Muscle layer of duodenum (tissue), 2 donors: ENCODE measurements around the gene SMC3.
A peak's percentile ranks its signal among the peaks of the same experiment; 100 is the strongest.
"Not testable (repeated sequence)": the region's sequence is repeated elsewhere in the genome, so short reads cannot be mapped to it uniquely, and the experiment has no call there.

Experiments used
- H3K27ac ChIP-seq: one replicate; pipeline ENCODE4 v1.7.0; 2013; ENCODE audit warnings: mild to moderate bottlenecking, low read length
- H3K27me3 ChIP-seq: one replicate; pipeline ENCODE4 v1.7.0; 2013; ENCODE audit warnings: low read depth, mild to moderate bottlenecking, control low read depth, low read length
- H3K36me3 ChIP-seq, 2 donors: one replicate each; pipeline ENCODE4 v1.7.0; 2013; ENCODE audit warnings: low read length in 2 of 2, control low read depth in 1 of 2, mild to moderate bottlenecking in 1 of 2; ENCODE audit not compliant: insufficient read depth in 2 of 2, control insufficient read depth in 1 of 2
- H3K4me1 ChIP-seq, 2 donors: one replicate each; pipeline ENCODE4 v1.7.0; 2013; ENCODE audit warnings: low read length in 2 of 2, mild to moderate bottlenecking in 2 of 2, control low read depth in 1 of 2, moderate library complexity in 1 of 2; ENCODE audit not compliant: insufficient read depth in 2 of 2, control insufficient read depth in 1 of 2
- H3K4me3 ChIP-seq, 2 donors: one replicate each; pipeline ENCODE4 v1.7.0; 2013; ENCODE audit warnings: low read length in 2 of 2, low read depth in 1 of 2, mild to moderate bottlenecking in 1 of 2
- H3K9me3 ChIP-seq, 2 donors: one replicate each; pipeline ENCODE4 v1.7.0; 2013; ENCODE audit warnings: low read length in 2 of 2, control low read depth in 1 of 2, mild to moderate bottlenecking in 1 of 2; ENCODE audit not compliant: control insufficient read depth in 1 of 2
- donor health status: healthy.

SMC3 gene

DNA sequence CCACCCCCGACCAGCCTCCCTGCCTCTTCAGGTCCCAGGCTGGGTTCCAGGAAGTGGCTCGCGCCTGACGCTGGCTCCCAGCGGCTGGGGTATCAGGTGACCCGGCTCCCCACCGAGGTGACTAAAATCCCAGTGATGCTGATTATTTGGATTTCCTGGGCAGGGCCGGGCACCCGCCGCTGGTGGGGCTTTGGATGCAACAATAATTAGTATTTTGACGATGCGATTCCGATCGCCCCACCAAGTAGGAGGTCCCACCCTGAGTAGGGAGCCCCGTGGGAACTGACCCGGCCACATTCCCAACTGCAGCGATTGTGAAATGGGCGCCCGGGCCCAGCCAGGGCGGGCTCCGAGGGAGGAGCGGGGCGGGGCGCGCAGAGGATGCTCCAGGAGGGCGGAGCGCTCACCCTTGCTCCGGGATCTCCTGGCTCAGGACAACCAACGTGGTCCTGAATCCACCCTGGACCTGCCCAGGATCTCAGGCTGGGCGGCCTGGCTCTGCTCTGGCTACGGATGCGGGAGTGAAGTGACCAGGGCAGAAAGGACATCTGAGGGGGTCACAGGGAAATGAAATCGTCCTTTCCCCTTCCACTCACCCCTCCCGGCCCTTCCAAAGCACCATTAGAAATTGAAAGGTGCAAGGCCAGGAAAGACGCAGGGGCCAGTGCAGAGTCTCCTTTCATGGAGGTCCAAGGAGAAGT lies 37.2 kb upstream of the SMC3 start:
- Histone ChIP-seq H3K9me3 (no peaks in the 10 kb centered on the region), H3K4me1 (peaks cover 0 to 7% of the 10 kb centered on the region in 2 donors), H3K27me3 (peaks cover 12% of the 10 kb centered on the region), H3K36me3 (no peaks in the 10 kb centered on the region), H3K27ac (no peak overlapping the region), H3K4me3 (peak overlapping the region in 1 of 2 donors; percentile 35)

GRCh38 chr10:110531687-110532086 lies 35.8 kb upstream of the SMC3 start:
- Histone ChIP-seq H3K27me3 (peaks cover 6% of the 10 kb centered on the region), H3K27ac (no peak overlapping the region), H3K9me3 (no peaks in the 10 kb centered on the region), H3K36me3 (no peaks in the 10 kb centered on the region), H3K4me1 (peaks cover 0 to 7% of the 10 kb centered on the region in 2 donors), H3K4me3 (no peak overlapping the region)

DNA sequence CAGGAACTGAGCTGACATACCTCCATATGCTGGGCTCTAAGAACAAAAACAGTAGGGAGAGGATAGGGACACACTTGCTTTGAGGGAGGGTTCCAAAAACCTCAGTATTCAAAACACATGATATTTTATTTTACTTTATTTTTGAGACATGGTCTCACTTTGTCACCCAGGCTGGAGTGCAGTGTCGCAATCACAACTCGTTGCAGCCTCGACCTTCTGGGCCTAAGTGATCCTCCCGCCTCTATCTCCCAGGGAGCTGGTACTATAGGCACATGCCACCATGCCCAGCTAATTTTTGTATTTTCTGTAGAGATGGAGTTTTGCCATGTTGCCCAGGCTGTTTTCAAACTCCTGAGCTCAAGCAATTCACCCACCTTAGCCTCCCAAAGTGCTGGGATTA lies 34.9 kb upstream of the SMC3 start:
- not testable (repeated sequence) for H3K9me3 ChIP-seq, H3K4me1 ChIP-seq, H3K27me3 ChIP-seq

DNA sequence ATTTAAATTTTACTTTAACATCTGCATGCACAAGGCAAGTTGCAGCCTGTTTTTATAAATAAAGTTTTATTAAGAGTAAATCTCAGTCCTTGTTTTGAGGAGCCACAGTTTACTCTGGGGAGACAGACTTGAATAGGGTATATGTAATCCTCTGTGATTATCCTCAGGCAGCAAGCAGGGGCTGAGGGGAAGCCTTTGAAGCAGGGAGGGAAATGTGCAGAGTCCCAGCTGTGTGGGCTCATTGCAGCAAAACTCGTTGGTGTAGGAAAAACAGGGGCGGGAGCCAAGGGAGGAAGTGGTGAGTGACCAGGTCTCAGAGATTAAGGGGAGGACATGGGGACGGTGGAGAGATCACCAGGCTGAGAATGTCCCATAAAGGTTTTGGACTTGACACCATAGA lies 34.3 kb upstream of the SMC3 start:
- Histone ChIP-seq H3K4me1 (peaks cover 0 to 7% of the 10 kb centered on the region in 2 donors), H3K9me3 (no peaks in the 10 kb centered on the region), H3K27ac (no peak overlapping the region), H3K27me3 (peaks cover 6% of the 10 kb centered on the region), H3K36me3 (no peaks in the 10 kb centered on the region), H3K4me3 (no peak overlapping the region)

More for the DNA sequence above, 34.9 kb upstream of the SMC3 start:
- not testable (repeated sequence) for H3K36me3 ChIP-seq, H3K27ac ChIP-seq, H3K4me3 ChIP-seq

DNA sequence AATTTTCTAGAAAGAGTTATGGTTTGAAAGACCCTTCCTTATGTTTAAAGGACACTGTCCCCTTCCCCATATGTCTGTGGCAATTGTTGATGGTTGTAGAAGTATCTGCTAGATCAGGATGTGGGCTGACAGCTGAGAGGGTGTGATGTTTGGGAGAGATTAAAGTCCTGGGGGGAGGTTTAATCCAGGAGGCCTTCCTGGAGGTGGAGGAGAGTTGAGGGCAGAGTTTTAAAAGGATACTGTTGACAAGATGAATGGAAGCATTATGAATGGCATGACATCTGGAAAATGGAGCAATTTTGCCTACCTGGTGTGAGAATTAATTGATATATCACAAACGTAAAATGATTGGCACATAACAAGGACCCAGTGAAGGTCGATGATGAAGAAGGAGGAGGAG lies 32.9 kb upstream of the SMC3 start:
- Histone ChIP-seq H3K36me3 (no peaks in the 10 kb centered on the region), H3K9me3 (no peaks in the 10 kb centered on the region), H3K4me3 (no peak overlapping the region), H3K27ac (no peak overlapping the region), H3K4me1 (peaks cover 0 to 7% of the 10 kb centered on the region in 2 donors), H3K27me3 (peaks cover 6% of the 10 kb centered on the region)

DNA sequence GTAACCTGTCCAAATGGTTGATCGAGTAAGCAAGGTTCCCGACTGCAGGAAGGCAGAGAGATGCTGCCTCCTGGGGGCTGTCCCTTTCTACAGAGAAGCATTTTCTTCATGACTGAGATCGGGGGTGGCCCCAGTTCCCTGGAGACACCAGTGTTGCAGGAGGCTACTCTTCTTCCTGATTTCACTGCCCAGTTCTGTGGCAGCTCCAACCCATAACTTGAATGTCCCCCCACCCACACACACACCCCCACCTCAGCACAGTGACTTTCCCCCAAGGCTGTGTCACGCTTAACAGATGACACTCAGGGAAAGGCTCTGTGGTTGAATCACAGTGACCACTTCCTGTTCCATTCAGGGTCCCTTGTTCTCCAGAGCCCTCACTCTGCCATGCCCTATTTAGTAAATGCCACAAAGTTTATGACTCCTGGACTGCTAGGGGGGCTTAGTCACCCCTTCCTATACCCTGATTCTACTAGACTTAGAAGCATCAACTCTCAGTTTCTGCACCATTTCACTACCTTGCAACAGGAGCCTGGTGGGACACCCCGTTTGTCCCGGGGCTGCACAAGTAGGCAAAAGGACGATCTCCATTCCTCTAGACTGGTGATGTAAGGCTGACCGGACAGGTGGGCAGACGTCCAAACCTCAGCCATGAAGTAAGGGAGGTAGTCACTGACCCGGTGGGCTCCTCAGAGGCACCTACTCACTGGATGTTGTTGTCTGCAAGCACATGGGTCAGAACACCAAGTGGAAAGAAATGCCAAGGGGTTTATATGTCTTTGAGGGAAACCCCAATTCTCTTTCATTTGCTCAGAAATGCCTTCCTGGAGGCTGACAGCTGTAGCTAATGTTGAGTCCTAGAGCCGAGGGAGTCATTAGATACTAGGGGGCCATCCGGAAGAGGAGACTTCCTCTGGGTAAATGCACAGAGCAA lies 31.3 kb upstream of the SMC3 start:
- H3K27me3 ChIP-seq: no peaks in the 10 kb centered on the region
- no peaks in the 10 kb centered on the region for H3K9me3 ChIP-seq
- no peaks in the 10 kb centered on the region for H3K36me3 ChIP-seq
- H3K4me3 ChIP-seq: no peak overlapping the region
- H3K4me1 ChIP-seq: no peaks in the 10 kb centered on the region
- no peak overlapping the region for H3K27ac ChIP-seq

- Histone ChIP-seq H3K9me3 (no peaks in the 10 kb centered on the region), H3K4me3 (no peak overlapping the region), H3K4me1 (no peaks in the 10 kb centered on the region), H3K27me3 (no peaks in the 10 kb centered on the region), H3K36me3 (no peaks in the 10 kb centered on the region), H3K27ac (no peak overlapping the region)
Measured at GRCh38 chr10:110539091-110539490, 28.4 kb upstream of the SMC3 start.

DNA sequence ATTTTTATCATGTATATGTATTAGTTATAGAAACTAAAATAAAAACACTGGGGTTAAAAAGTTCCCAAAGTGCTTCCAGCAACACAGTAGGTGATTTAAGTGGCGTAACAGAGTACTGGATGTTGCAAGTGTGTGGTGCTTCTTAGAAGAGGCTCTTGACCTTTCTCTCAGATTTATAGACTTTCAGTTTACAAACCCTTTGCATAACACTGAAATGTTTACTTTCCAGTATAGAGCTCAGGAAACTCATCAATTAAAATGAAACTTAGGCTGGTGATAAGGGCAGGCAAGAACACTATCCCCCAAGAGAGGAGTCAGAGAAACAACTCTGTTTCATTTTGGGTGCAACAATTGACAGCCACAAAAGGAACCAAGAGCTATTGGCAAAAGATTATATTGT lies 27.5 kb upstream of the SMC3 start:
- Histone ChIP-seq H3K27ac (no peak overlapping the region), H3K27me3 (no peaks in the 10 kb centered on the region), H3K4me1 (no peaks in the 10 kb centered on the region), H3K4me3 (no peak overlapping the region), H3K36me3 (no peaks in the 10 kb centered on the region), H3K9me3 (no peaks in the 10 kb centered on the region)

DNA sequence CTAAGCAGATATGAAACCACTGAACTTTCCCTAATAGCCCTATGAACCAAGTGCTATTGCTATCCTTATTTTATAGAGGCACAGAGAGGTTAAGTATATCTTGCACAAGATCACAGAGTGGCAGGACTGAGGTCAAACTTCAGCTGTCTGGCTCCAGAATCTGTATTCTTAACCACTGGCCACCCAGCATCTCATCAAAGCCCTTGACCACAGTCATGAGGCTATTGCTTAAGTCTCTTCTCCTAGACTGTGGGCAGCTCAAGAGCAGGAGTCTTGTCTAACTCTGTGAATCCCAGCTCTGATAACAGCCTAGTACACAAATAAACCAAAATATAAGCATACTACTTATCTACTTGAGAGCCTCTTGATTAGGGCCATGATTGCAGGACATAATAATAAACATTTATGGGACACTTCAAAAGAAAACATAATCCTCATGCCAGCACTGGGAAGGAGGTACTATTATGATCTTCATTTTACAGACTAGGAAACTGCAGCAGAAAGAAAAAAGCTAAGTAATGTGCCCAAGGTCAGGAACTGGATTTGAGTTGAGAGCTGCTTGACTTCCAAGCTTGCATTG lies 22.4 kb upstream of the SMC3 start:
- no peaks in the 10 kb centered on the region for H3K27me3 ChIP-seq
- no peaks in the 10 kb centered on the region for H3K4me1 ChIP-seq
- H3K36me3 ChIP-seq: no peaks in the 10 kb centered on the region
- no peaks in the 10 kb centered on the region for H3K9me3 ChIP-seq
- no peak overlapping the region for H3K27ac ChIP-seq
- H3K4me3 ChIP-seq: no peak overlapping the region

DNA sequence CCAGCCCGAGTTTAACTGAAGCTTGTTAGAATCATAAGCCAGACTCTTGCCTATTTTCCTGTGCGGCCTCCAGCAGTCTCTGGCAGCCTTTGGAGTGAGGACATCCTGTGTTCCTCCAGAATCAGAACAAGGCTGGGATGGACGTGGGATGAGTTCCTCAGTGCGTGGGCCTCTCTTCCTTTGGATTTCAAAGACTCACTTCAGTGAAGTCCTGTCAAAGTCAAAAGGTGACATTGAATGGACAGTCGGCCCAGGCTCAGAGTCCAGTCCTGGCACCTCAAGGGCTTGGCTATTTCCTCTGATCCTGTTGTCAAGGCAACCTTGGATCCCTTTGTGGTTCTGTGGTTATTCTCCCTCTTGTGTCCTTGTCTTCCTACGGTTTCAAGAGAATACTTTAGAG lies 21.4 kb upstream of the SMC3 start:
- Histone ChIP-seq H3K27ac (no peak overlapping the region), H3K36me3 (no peaks in the 10 kb centered on the region), H3K4me3 (no peak overlapping the region), H3K9me3 (no peaks in the 10 kb centered on the region), H3K4me1 (no peaks in the 10 kb centered on the region), H3K27me3 (no peaks in the 10 kb centered on the region)

DNA sequence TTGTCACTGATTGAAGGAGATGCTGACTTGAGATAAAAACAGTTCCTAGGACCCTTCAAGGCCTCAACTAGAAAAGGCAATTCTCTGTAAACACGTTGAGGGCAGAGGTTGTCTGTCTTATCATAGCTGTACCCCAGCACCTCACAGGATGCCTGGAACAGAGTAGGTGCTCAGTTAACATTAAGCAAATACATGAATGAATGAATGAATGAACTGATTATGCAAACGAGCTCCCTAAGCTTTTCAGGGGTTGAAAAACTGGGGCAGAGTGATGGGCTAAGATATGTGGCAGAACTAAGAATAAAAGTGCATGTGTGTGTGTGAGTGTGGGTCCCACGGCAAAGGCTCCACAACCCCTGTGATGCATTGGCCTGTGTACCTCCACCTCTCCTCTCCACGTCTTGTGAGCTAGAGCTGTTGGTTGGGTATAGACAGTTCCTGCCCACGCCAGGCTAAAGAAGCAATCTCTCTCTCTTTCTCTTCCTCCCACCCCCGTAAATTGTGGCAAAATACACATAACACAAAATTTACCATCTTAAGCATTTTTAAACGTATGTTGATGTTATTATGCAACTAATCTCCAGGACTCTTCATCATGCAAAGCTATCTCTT lies 20.9 kb upstream of the SMC3 start:
- H3K36me3 ChIP-seq: no peaks in the 10 kb centered on the region
- H3K27ac ChIP-seq: no peak overlapping the region
- H3K4me3 ChIP-seq: no peak overlapping the region
- H3K4me1 ChIP-seq: no peaks in the 10 kb centered on the region
- H3K27me3 ChIP-seq: no peaks in the 10 kb centered on the region
- H3K9me3 ChIP-seq: no peaks in the 10 kb centered on the region
